ENCODE data around the gene CRYGN.

- TF ChIP-seq POLR2A (IDR thresholded peaks at IDR 0.05) (no peak), CTCF (IDR thresholded peaks at IDR 0.05) (no peak)
Measured at GRCh38 chr7:151389096-151389767, 50.7 kb downstream of the CRYGN start.
